ENCODE measurements around the gene CFAP97D2. TPM values are rescaled to one million over a fixed set of nuclear protein-coding genes. Genes with fewer than 3 reads are reported as not detected.
A peak's percentile ranks its signal among the peaks of the same experiment; 100 is the strongest.

CFAP97D2 gene
- total and polyA plus RNA-seq, 2 experiments from 2014 or later = not detected

GRCh38 chr13:114213980-114214379 lies 34.9 kb downstream of the CFAP97D2 start:
- H3K9me3 ChIP-seq (ENCODE audit: low read depth) = no peaks in the 10 kb centered on the region
- no peaks in the 10 kb centered on the region for H3K9me2 ChIP-seq (replicated peaks; ENCODE audit: insufficient read depth)
- no peak overlapping the region for H3K4me2 ChIP-seq
- 73% methylated on average over 6 of the region's 7 CpGs for WGBS (ENCODE audit: low lambda C conversion rate, missing lambda C conversion rate)
- no peaks in the 10 kb centered on the region for H3K79me2 ChIP-seq
- no peaks in the 10 kb centered on the region for H3K4me1 ChIP-seq (ENCODE audit: insufficient read depth)
- H3K27ac ChIP-seq = no peak overlapping the region
- no peaks in the 10 kb centered on the region for H3K27me3 ChIP-seq
- no peak for DNase-seq (ENCODE audit: low spot score)
- H4K20me1 ChIP-seq (ENCODE audit: insufficient read depth, poor library complexity, severe bottlenecking) = no peaks in the 10 kb centered on the region
- no peak overlapping the region for H3K4me3 ChIP-seq
- TF ChIP-seq EZH2 (IDR thresholded peaks at IDR 0.05; ENCODE audit: borderline replicate concordance) (no peak), CTCF (IDR thresholded peaks at IDR 0.05; ENCODE audit: poor library complexity) (no peak), EZH2phosphoT487 (IDR thresholded peaks at IDR 0.05; ENCODE audit: low read depth, severe bottlenecking, unreplicated experiment) (no peak)
- no peaks in the 10 kb centered on the region for H3K36me3 ChIP-seq (replicated peaks; ENCODE audit: insufficient read depth, low read depth)
- no peak overlapping the region for H2AFZ ChIP-seq

- no peak for DNase-seq (ENCODE audit: low spot score)
- H3K36me3 ChIP-seq (replicated peaks; ENCODE audit: insufficient read depth, low read depth) = no peaks in the 10 kb centered on the region
- no peak overlapping the region for H3K4me2 ChIP-seq
- no peaks in the 10 kb centered on the region for H3K79me2 ChIP-seq
- H3K27ac ChIP-seq = no peak overlapping the region
- WGBS (ENCODE audit: low lambda C conversion rate, missing lambda C conversion rate) = 68% methylated on average over 3 of the region's 3 CpGs
- no peaks in the 10 kb centered on the region for H4K20me1 ChIP-seq (ENCODE audit: insufficient read depth, poor library complexity, severe bottlenecking)
- no peaks in the 10 kb centered on the region for H3K27me3 ChIP-seq
- H3K4me1 ChIP-seq (ENCODE audit: insufficient read depth) = no peaks in the 10 kb centered on the region
- H3K9me3 ChIP-seq (ENCODE audit: low read depth) = no peaks in the 10 kb centered on the region
- no peaks in the 10 kb centered on the region for H3K9me2 ChIP-seq (replicated peaks; ENCODE audit: insufficient read depth)
- TF ChIP-seq EZH2phosphoT487 (IDR thresholded peaks at IDR 0.05; ENCODE audit: low read depth, severe bottlenecking, unreplicated experiment) (no peak), CTCF (IDR thresholded peaks at IDR 0.05; ENCODE audit: poor library complexity) (no peak), EZH2 (IDR thresholded peaks at IDR 0.05; ENCODE audit: borderline replicate concordance) (no peak)
- H2AFZ ChIP-seq = no peak overlapping the region
- no peak overlapping the region for H3K4me3 ChIP-seq
These were observed 40.3 kb downstream of the CFAP97D2 start for GRCh38 chr13:114219392-114219791.

- no peaks in the 10 kb centered on the region for H3K4me1 ChIP-seq (ENCODE audit: insufficient read depth)
- H3K79me2 ChIP-seq = no peaks in the 10 kb centered on the region
- no peak overlapping the region for H3K4me3 ChIP-seq
- no peak overlapping the region for H2AFZ ChIP-seq
- WGBS (ENCODE audit: low lambda C conversion rate, missing lambda C conversion rate) = 66% methylated on average over 8 of the region's 9 CpGs
- H3K9me2 ChIP-seq (replicated peaks; ENCODE audit: insufficient read depth) = no peaks in the 10 kb centered on the region
- no peak for TF ChIP-seq EZH2phosphoT487 (IDR thresholded peaks at IDR 0.05; ENCODE audit: low read depth, severe bottlenecking, unreplicated experiment)
- no peak for TF ChIP-seq EZH2 (IDR thresholded peaks at IDR 0.05; ENCODE audit: borderline replicate concordance)
- no peak for TF ChIP-seq CTCF (IDR thresholded peaks at IDR 0.05; ENCODE audit: poor library complexity)
- H4K20me1 ChIP-seq (ENCODE audit: insufficient read depth, poor library complexity, severe bottlenecking) = no peaks in the 10 kb centered on the region
- no peak overlapping the region for H3K27ac ChIP-seq
- DNase-seq (ENCODE audit: low spot score) = no peak
- no peaks in the 10 kb centered on the region for H3K27me3 ChIP-seq
- H3K4me2 ChIP-seq = peak overlapping the region; percentile 7
- no peaks in the 10 kb centered on the region for H3K9me3 ChIP-seq (ENCODE audit: low read depth)
- no peaks in the 10 kb centered on the region for H3K36me3 ChIP-seq (replicated peaks; ENCODE audit: insufficient read depth, low read depth)
These were observed 43.5 kb downstream of the CFAP97D2 start for GRCh38 chr13:114222461-114222968.

- peaks cover 3% of the 10 kb centered on the region for H3K27me3 ChIP-seq
- TF ChIP-seq EZH2 (IDR thresholded peaks at IDR 0.05; ENCODE audit: borderline replicate concordance) (no peak), CTCF (IDR thresholded peaks at IDR 0.05; ENCODE audit: poor library complexity) (no peak), EZH2phosphoT487 (IDR thresholded peaks at IDR 0.05; ENCODE audit: low read depth, severe bottlenecking, unreplicated experiment) (no peak)
- H3K9me3 ChIP-seq (ENCODE audit: low read depth) = no peaks in the 10 kb centered on the region
- peaks cover 3% of the 10 kb centered on the region for H3K4me1 ChIP-seq (ENCODE audit: insufficient read depth)
- no peak overlapping the region for H2AFZ ChIP-seq
- no peaks in the 10 kb centered on the region for H3K9me2 ChIP-seq (replicated peaks; ENCODE audit: insufficient read depth)
- no peak overlapping the region for H3K4me2 ChIP-seq
- no peaks in the 10 kb centered on the region for H3K36me3 ChIP-seq (replicated peaks; ENCODE audit: insufficient read depth, low read depth)
- H4K20me1 ChIP-seq (ENCODE audit: insufficient read depth, poor library complexity, severe bottlenecking) = no peaks in the 10 kb centered on the region
- no peak for DNase-seq (ENCODE audit: low spot score)
- no peak overlapping the region for H3K27ac ChIP-seq
- no peaks in the 10 kb centered on the region for H3K79me2 ChIP-seq
- 91% methylated on average over 13 of the region's 13 CpGs for WGBS (ENCODE audit: low lambda C conversion rate, missing lambda C conversion rate)
- no peak overlapping the region for H3K4me3 ChIP-seq
These were observed 45.1 kb downstream of the CFAP97D2 start for GRCh38 chr13:114224201-114224600.
